HEK293 (cell line): ENCODE data around the gene RBM19.

ENCODE experiments used
- BCL11A ChIP-seq: fragments of 450-650 bp; formaldehyde crosslinking; IDR thresholded peaks from 2 replicates; pipeline ENCODE4 v1.5.1; 2016; ENCODE audit warnings: low read depth, missing biosample characterization, missing genetic modification characterization
- ZNF121 ChIP-seq: fragments of 450-650 bp; formaldehyde crosslinking; IDR thresholded peaks from 2 replicates; pipeline ENCODE4 v1.5.1; 2016; ENCODE audit warnings: missing biosample characterization, missing genetic modification characterization
- ZNF530 ChIP-seq: fragments of 450-650 bp; formaldehyde crosslinking; IDR thresholded peaks from 2 replicates; pipeline ENCODE4 v1.5.1; 2016; ENCODE audit warnings: low read depth, missing biosample characterization, missing genetic modification characterization
- ZNF776 ChIP-seq: fragments of 450-650 bp; formaldehyde crosslinking; IDR thresholded peaks from 2 replicates; pipeline ENCODE4 v1.5.0; 2017; ENCODE audit warnings: missing biosample characterization, missing genetic modification characterization, borderline replicate concordance
- ZNF792 ChIP-seq: fragments of 450-650 bp; formaldehyde crosslinking; IDR thresholded peaks from 2 replicates; pipeline ENCODE4 v1.5.1; 2016; ENCODE audit warnings: missing biosample characterization, missing genetic modification characterization
- TF ChIP-seq, protein P1 (sequence below): fragments of 450-650 bp; formaldehyde crosslinking; IDR thresholded peaks from 2 replicates; pipeline ENCODE4 v1.5.1; 2016; ENCODE audit warnings: missing biosample characterization, missing genetic modification characterization

DNA sequence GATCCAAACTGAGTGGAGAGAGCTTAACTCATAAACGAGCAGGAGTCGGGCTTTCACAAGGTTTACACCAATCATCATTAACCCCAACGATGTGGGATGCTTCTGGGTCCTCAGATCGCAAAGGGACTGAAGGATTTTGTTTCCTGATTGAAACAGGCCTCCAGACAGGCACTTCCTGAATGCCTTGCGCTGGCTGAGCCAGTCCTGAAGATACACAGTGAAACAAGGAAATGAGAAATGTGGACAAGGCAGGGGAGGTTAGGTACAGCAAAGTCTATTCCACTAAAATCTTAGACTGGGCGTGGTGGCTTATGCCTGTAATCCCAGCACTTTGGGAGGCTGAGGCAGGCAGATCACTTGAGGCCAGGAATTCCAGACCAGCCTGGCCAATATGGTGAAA lies 30.7 kb downstream of the RBM19 start:
- TF ChIP-seq BCL11A (tag by site-specific recombination) (no peak), ZNF121 (no peak), ZNF792 (tag by site-specific recombination) (no peak), ZNF776 (tag by site-specific recombination) (no peak), ZNF530 (tag by site-specific recombination) (no peak)
- TF ChIP-seq, protein P1, sequence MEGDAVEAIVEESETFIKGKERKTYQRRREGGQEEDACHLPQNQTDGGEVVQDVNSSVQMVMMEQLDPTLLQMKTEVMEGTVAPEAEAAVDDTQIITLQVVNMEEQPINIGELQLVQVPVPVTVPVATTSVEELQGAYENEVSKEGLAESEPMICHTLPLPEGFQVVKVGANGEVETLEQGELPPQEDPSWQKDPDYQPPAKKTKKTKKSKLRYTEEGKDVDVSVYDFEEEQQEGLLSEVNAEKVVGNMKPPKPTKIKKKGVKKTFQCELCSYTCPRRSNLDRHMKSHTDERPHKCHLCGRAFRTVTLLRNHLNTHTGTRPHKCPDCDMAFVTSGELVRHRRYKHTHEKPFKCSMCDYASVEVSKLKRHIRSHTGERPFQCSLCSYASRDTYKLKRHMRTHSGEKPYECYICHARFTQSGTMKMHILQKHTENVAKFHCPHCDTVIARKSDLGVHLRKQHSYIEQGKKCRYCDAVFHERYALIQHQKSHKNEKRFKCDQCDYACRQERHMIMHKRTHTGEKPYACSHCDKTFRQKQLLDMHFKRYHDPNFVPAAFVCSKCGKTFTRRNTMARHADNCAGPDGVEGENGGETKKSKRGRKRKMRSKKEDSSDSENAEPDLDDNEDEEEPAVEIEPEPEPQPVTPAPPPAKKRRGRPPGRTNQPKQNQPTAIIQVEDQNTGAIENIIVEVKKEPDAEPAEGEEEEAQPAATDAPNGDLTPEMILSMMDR: no peak
